Measurements from ENCODE around the gene APEX2.

DNA sequence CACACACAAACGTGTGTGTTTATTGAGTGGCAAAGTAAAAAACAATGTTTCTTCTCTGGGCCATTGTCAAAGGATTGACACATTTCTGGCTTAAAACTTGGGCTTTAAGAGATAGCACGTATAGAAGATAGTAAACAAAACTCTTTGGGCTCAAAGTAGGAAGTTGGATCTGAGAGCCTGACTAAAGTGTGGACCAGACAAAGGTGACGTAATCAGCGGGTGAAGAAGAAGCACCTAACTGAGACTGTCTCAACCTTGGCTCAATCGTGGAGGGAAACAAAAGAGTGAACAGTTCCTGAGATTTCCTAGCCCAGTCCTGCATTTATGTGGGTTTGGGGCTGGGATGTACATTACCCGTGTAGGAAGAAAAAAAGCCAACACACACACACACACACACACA, 19.8 kb upstream of the APEX2 start:
- no peak for TF ChIP-seq POLR2A (IDR thresholded peaks at IDR 0.05; ENCODE audit: low read depth)
- TF ChIP-seq, protein P1, sequence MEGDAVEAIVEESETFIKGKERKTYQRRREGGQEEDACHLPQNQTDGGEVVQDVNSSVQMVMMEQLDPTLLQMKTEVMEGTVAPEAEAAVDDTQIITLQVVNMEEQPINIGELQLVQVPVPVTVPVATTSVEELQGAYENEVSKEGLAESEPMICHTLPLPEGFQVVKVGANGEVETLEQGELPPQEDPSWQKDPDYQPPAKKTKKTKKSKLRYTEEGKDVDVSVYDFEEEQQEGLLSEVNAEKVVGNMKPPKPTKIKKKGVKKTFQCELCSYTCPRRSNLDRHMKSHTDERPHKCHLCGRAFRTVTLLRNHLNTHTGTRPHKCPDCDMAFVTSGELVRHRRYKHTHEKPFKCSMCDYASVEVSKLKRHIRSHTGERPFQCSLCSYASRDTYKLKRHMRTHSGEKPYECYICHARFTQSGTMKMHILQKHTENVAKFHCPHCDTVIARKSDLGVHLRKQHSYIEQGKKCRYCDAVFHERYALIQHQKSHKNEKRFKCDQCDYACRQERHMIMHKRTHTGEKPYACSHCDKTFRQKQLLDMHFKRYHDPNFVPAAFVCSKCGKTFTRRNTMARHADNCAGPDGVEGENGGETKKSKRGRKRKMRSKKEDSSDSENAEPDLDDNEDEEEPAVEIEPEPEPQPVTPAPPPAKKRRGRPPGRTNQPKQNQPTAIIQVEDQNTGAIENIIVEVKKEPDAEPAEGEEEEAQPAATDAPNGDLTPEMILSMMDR (IDR thresholded peaks at IDR 0.05): no peak

All from esophagus muscularis mucosa (tissue), 3 donors.